Hepatocyte (in vitro differentiated cells): ENCODE results near the gene CDRT15L2.
"Not testable (repeated sequence)": the region's sequence is repeated elsewhere in the genome, so short reads cannot be mapped to it uniquely, and the experiment has no call there.

Experiments
- EZH2phosphoT487 ChIP-seq: fragments of 200-600 bp; sonication (generic); IDR thresholded peaks from one replicate; pipeline ENCODE4 v1.6.1; 2018; ENCODE audit warnings: antibody characterized with exemption, mild to moderate bottlenecking, low read depth, moderate library complexity; ENCODE audit not compliant: unreplicated experiment, severe bottlenecking
- TF ChIP-seq, protein P1 (sequence below): fragments of 200-600 bp; sonication (generic); IDR thresholded peaks from 2 replicates; pipeline ENCODE4 v1.5.1; 2016; ENCODE audit warnings: antibody characterized with exemption, mild to moderate bottlenecking; ENCODE audit not compliant: poor library complexity

DNA sequence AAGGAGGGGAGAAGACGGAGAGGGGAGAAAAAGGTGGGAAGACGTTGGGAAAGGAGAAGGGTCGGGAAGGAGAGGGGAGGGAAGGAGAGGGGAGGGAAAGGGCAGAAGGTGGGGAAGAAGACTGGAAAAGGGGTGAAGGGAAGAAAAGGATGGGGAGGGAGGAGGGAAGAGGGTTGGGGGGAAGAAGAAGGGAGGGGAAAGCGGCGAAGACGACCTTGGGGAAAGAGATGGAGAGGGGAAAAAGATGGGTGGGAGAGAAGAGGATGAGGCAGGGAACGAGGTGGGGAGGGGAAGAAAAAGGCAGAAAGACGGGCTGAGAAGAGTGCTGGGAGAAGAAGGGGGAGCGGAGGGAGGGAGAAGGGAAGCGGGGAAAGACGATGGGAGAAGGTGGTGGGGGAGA is 46.3 kb upstream of the CDRT15L2 start:
- TF ChIP-seq EZH2phosphoT487, result not testable (repeated sequence)
- TF ChIP-seq, protein P1, sequence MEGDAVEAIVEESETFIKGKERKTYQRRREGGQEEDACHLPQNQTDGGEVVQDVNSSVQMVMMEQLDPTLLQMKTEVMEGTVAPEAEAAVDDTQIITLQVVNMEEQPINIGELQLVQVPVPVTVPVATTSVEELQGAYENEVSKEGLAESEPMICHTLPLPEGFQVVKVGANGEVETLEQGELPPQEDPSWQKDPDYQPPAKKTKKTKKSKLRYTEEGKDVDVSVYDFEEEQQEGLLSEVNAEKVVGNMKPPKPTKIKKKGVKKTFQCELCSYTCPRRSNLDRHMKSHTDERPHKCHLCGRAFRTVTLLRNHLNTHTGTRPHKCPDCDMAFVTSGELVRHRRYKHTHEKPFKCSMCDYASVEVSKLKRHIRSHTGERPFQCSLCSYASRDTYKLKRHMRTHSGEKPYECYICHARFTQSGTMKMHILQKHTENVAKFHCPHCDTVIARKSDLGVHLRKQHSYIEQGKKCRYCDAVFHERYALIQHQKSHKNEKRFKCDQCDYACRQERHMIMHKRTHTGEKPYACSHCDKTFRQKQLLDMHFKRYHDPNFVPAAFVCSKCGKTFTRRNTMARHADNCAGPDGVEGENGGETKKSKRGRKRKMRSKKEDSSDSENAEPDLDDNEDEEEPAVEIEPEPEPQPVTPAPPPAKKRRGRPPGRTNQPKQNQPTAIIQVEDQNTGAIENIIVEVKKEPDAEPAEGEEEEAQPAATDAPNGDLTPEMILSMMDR, result not testable (repeated sequence)
